Measurements from ENCODE around the gene TECTA. TPM values are rescaled to one million over a fixed set of nuclear protein-coding genes. Genes with fewer than 3 reads are reported as not detected.

Gene TECTA
- polyA plus RNA-seq, 2 of the 4 experiments (the other 2 are of a cell fraction) = 0.05 to 0.14 TPM

- TF ChIP-seq CTCF (IDR thresholded peaks at IDR 0.05) = no peak
- no peak for TF ChIP-seq CBX8 (IDR thresholded peaks at IDR 0.05)
- no peak for TF ChIP-seq ZC3H11A (IDR thresholded peaks at IDR 0.05)
- no peak for TF ChIP-seq POLR2AphosphoS2 (conservative IDR thresholded peaks at IDR 0.05; ENCODE audit: low read length)
- no peak for TF ChIP-seq BHLHE40 (IDR thresholded peaks at IDR 0.05; ENCODE audit: low read depth, low read length)
- no peak for TF ChIP-seq CHD2 (IDR thresholded peaks at IDR 0.05; ENCODE audit: low read length, partially characterized antibody)
- TF ChIP-seq BCL3 (IDR thresholded peaks at IDR 0.05) = no peak
- no peak for TF ChIP-seq RAD21 (conservative IDR thresholded peaks at IDR 0.05 in 1 of 2, IDR thresholded peaks at IDR 0.05 in 1 of 2)
- TF ChIP-seq ZNF302 (CRISPR knock-in tag; IDR thresholded peaks at IDR 0.05) = no peak
- TF ChIP-seq REST (IDR thresholded peaks at IDR 0.05) = no peak
- H3K4me3 ChIP-seq = no peak overlapping the region
- DNase-seq (ENCODE audit: low read depth in 1 of 2, low spot score in 1 of 2) (no peak), FAIRE-seq (no peak), ATAC-seq (no peak)
- ChIA-PET POLR2A (no interaction called here), CTCF (no interaction called here)
- H3K4me2 ChIP-seq = no peak overlapping the region
- no peaks in the 10 kb centered on the region for H3K4me1 ChIP-seq
- no peak overlapping the region for H3K27ac ChIP-seq
- WGBS (ENCODE audit: missing lambda C conversion rate) = 80% methylated on average over 3 of the region's 3 CpGs
- H3K9me3 ChIP-seq = no peaks in the 10 kb centered on the region
These were observed 9.4 kb upstream of the TECTA start for GRCh38 chr11:121091492-121092152.

- no peak overlapping the region for H3K27ac ChIP-seq
- DNase-seq (ENCODE audit: low read depth in 1 of 2, low spot score in 1 of 2) (no peak), FAIRE-seq (no peak), ATAC-seq (no peak)
- WGBS (ENCODE audit: missing lambda C conversion rate) = 0% methylated on average over 1 of the region's 1 CpG
- H3K4me3 ChIP-seq = no peak overlapping the region
- H3K4me2 ChIP-seq = no peak overlapping the region
- CTCF ChIA-PET = no interaction called here
- peaks cover 7% of the 10 kb centered on the region; the same call in 1 of the 3 replicates for H3K4me1 ChIP-seq
- POLR2A ChIA-PET = no interaction called here
- TF ChIP-seq KDM1A (IDR thresholded peaks at IDR 0.05; ENCODE audit: low read depth) (no peak), PBX3 (IDR thresholded peaks at IDR 0.05) (no peak), NFE2L2 (conservative IDR thresholded peaks at IDR 0.05; ENCODE audit: low read length) (no peak), ELK1 (IDR thresholded peaks at IDR 0.05; ENCODE audit: low read depth, low read length) (no peak), RCOR1 (IDR thresholded peaks at IDR 0.05; ENCODE audit: low read depth, low read length) (no peak), FOSL2 (IDR thresholded peaks at IDR 0.05) (no peak), FOSL2 (CRISPR knock-in tag; IDR thresholded peaks at IDR 0.05) (no peak), BCL3 (IDR thresholded peaks at IDR 0.05) (no peak), CEBPB (IDR thresholded peaks at IDR 0.05) (no peak), EHF (CRISPR knock-in tag; IDR thresholded peaks at IDR 0.05) (no peak), HEYL (CRISPR knock-in tag; IDR thresholded peaks at IDR 0.05) (no peak), TP53 (CRISPR knock-in tag; IDR thresholded peaks at IDR 0.05) (no peak), SREBF2 (IDR thresholded peaks at IDR 0.05) (no peak), ATOH8 (CRISPR knock-in tag; IDR thresholded peaks at IDR 0.05; ENCODE audit: low read depth) (no peak)
- no peaks in the 10 kb centered on the region for H3K9me3 ChIP-seq
These were observed 5.5 kb upstream of the TECTA start for GRCh38 chr11:121095561-121095960.
